Activated T-helper 2 cell treated with anti-CD3 and anti-CD28 coated beads, Interferon-gamma antibody, Interleukin-2, Interleukin-4, amounts not matched to agents 10 μg/mL and 5 μg/mL and 100 μg/mL, durations not matched to agents 14 hours and 24 hours and 36 hours (primary cell): ENCODE data around the gene CUTA. TPM values are rescaled to one million over a fixed set of nuclear protein-coding genes. Genes with fewer than 3 reads are reported as not detected.
A peak's percentile ranks its signal among the peaks of the same experiment; 100 is the strongest.

Source experiments
- DNase-seq: peaks from one replicate; pipeline ENCODE4 v3.0.0; 2021; ENCODE audit warnings: low spot score
- H3K27ac Mint-ChIP-seq: one replicate; pipeline ENCODE4 v1.8.0; 2021; ENCODE audit warnings: mixed read lengths
- H3K27me3 Mint-ChIP-seq: one replicate; pipeline ENCODE4 v1.8.0; 2021; ENCODE audit warnings: low read depth, mixed read lengths
- H3K36me3 Mint-ChIP-seq: one replicate; pipeline ENCODE4 v1.8.0; 2021; ENCODE audit warnings: low read depth, mixed read lengths
- H3K4me1 Mint-ChIP-seq: one replicate; pipeline ENCODE4 v1.8.0; 2021; ENCODE audit warnings: low read depth, mixed read lengths
- H3K4me3 Mint-ChIP-seq: one replicate; pipeline ENCODE4 v1.8.0; 2021; ENCODE audit warnings: low read depth, mild to moderate bottlenecking, moderate library complexity, mixed read lengths
- H3K9me3 Mint-ChIP-seq: one replicate; pipeline ENCODE4 v1.8.0; 2021; ENCODE audit warnings: mixed read lengths
- intact Hi-C: fragments of 100-400 bp; cut with micrococcal nuclease; formaldehyde crosslinking; loops from one replicate; pipeline ENCODE4 v1.15.1; 2023
- total RNA-seq: library from RNA; stranded (reverse); gene quantifications from 2 replicates; pipeline ENCODE4 v1.2.3, GENCODE V29; 2022

The CUTA gene, protein sequence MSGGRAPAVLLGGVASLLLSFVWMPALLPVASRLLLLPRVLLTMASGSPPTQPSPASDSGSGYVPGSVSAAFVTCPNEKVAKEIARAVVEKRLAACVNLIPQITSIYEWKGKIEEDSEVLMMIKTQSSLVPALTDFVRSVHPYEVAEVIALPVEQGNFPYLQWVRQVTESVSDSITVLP
- total RNA-seq: 143 and 146 TPM in 2 replicates

DNA sequence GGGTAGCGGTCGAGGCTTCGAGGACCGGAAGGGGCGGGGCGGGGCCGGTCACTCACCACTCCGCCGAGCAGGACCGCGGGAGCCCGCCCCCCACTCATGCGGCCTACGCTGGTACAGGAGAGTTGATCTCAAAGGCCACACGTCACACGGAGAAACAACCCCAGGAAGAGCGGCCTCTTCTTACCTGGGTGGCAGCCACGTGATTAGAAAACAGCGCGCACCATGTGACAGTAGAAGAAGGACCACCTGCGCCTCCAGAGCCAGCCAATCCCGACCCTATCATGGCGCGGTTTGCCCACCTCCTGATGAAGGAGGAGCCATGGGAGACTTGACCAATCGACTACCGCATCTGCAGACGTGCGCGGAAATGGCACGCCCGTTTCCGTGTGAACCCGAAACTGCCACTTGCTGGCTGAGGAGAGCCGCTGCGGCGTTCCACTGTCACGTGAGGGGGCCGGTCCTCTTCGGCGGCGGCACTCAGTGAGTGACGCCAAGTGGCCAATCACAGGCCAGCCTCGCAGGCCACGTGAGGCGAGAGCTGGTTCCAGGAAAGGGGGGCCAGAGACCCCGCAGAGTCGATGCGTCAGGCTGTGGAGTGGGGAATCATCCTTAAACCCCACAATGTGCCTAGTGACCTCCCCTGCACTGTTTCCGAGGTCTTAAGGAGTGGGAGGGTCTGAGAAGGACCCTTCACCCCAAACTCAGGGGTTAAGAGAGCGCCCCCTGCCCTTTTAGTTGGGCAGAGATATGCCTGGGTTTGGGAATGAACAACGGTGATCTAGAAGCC, at the start of gene CUTA:
Gene CUTA (minus strand): TSS at position 205 of the 787 bp plus-strand sequence. CDS start 107 bp downstream, at position 98.
- intact Hi-C loops: loop anchor here (1.0 to 10.0 kb wide), 7 partner anchors 8 to 1756 kb away; partner anchors contain the start of genes C6orf47, GPANK1, KIFC1 and RGL2
- peaks cover 57% of the 10 kb centered on the region for H3K4me1 Mint-ChIP-seq
- no peaks in the 10 kb centered on the region for H3K9me3 Mint-ChIP-seq
- H3K27me3 Mint-ChIP-seq: no peaks in the 10 kb centered on the region
- H3K27ac Mint-ChIP-seq: peak within 1 kb of the TSS; percentile 100
- peaks cover 40% of the 10 kb centered on the region for H3K36me3 Mint-ChIP-seq
- peak within 1 kb of the TSS; percentile 96 for H3K4me3 Mint-ChIP-seq
- peak; percentile 99 for DNase-seq

GRCh38 chr6:33467091-33467490, 49.2 kb upstream of the CUTA start:
- no peaks in the 10 kb centered on the region for H3K36me3 Mint-ChIP-seq
- no peak for DNase-seq
- intact Hi-C loops: no loop called here
- H3K9me3 Mint-ChIP-seq: no peaks in the 10 kb centered on the region
- H3K4me3 Mint-ChIP-seq: no peak overlapping the region
- H3K27me3 Mint-ChIP-seq: peaks cover 10% of the 10 kb centered on the region
- H3K4me1 Mint-ChIP-seq: no peaks in the 10 kb centered on the region
- no peak overlapping the region for H3K27ac Mint-ChIP-seq

- H3K27ac Mint-ChIP-seq: no peak overlapping the region
- H3K36me3 Mint-ChIP-seq: no peaks in the 10 kb centered on the region
- H3K27me3 Mint-ChIP-seq: peaks cover 12% of the 10 kb centered on the region
- H3K9me3 Mint-ChIP-seq: no peaks in the 10 kb centered on the region
- no peak overlapping the region for H3K4me3 Mint-ChIP-seq
- intact Hi-C loops: no loop called here
- DNase-seq: no peak
- H3K4me1 Mint-ChIP-seq: no peaks in the 10 kb centered on the region
These were observed 48.3 kb upstream of the CUTA start for GRCh38 chr6:33466075-33466735.

DNA sequence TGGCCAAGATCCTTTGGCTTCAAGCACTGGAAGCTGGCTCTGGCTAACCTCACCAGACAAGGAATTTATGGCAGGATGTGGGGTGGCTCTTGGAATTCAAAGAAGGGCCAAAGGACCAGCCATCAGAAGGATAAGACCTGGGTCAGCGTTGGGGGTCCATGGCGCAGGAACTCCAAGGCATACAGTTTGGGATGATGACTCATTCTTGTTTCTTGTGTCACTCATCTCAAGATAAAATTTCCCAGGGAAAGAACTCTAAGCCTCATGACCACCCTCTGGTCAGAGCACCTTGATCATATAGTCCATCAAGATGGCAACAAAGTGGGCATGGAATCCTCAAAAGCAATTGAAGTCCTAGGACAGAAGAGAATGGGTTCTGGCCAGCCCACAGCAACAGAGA, 41.3 kb upstream of the CUTA start:
- H3K36me3 Mint-ChIP-seq: peaks cover 31% of the 10 kb centered on the region
- H3K4me1 Mint-ChIP-seq: peaks cover 9% of the 10 kb centered on the region
- H3K4me3 Mint-ChIP-seq: no peak overlapping the region
- intact Hi-C loops: loop anchor here (10.0 kb wide), 2 partner anchors 76 to 236 kb away; no protein-coding TSS in a partner anchor
- H3K9me3 Mint-ChIP-seq: no peaks in the 10 kb centered on the region
- H3K27ac Mint-ChIP-seq: no peak overlapping the region
- H3K27me3 Mint-ChIP-seq: peaks cover 9% of the 10 kb centered on the region
- no peak for DNase-seq

DNA sequence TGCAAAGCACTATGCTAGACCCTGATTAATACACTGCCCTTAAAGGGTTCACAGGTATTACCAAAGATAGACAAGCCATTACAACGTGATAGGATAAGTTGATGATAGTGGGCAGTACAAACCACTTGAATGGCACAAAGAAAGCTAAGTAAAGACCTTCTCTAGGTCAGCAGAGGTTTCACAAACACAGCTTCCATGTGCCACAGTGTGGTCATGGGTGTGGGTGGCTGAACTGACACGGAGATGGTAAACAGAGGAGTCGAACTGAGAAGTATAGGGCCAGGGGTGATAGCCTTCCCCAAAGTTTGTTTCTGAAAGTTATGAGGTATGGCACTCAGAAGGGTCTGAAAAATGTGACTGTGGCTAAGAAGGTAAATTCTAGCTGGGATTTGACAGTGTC, 40.8 kb upstream of the CUTA start:
- Mint-ChIP-seq H3K4me3 (no peak overlapping the region), H3K27me3 (peaks cover 7% of the 10 kb centered on the region), H3K27ac (no peak overlapping the region), H3K36me3 (peaks cover 31% of the 10 kb centered on the region), H3K9me3 (no peaks in the 10 kb centered on the region), H3K4me1 (peaks cover 12% of the 10 kb centered on the region)
- intact Hi-C loops: loop anchor here (10.0 kb wide), 2 partner anchors 76 to 236 kb away; no protein-coding TSS in a partner anchor
- no peak for DNase-seq

DNA sequence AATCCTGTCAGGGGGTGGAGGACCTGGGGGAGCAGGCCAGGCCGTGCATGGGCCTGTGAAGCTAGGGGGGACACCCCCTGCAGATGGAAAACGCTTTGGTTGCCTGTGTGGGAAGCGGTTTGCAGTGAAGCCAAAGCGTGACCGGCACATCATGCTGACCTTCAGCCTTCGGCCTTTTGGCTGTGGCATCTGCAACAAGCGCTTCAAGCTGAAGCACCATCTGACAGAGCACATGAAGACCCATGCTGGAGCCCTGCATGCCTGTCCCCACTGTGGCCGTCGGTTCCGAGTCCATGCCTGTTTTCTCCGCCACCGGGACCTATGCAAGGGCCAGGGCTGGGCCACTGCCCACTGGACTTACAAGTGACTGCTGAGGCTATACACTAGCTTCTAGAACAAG, 38.2 kb upstream of the CUTA start:
- intact Hi-C loops: loop anchor here (10.0 kb wide), 2 partner anchors 79 to 239 kb away; no protein-coding TSS in a partner anchor
- H3K27ac Mint-ChIP-seq: no peak overlapping the region
- no peak for DNase-seq
- H3K27me3 Mint-ChIP-seq: no peaks in the 10 kb centered on the region
- H3K36me3 Mint-ChIP-seq: peaks cover 40% of the 10 kb centered on the region
- H3K9me3 Mint-ChIP-seq: no peaks in the 10 kb centered on the region
- H3K4me1 Mint-ChIP-seq: peaks cover 21% of the 10 kb centered on the region
- H3K4me3 Mint-ChIP-seq: no peak overlapping the region

GRCh38 chr6:33455051-33455450, 37.1 kb upstream of the CUTA start:
- Mint-ChIP-seq H3K27ac (peak overlapping the region; percentile 75), H3K4me3 (peak overlapping the region; percentile 94), H3K9me3 (no peaks in the 10 kb centered on the region), H3K27me3 (no peaks in the 10 kb centered on the region), H3K36me3 (peaks cover 40% of the 10 kb centered on the region), H3K4me1 (peaks cover 23% of the 10 kb centered on the region)
- no peak for DNase-seq
- intact Hi-C loops: loop anchor here (2.0 to 10.0 kb wide), 3 partner anchors 28 to 240 kb away; no protein-coding TSS in a partner anchor

- H3K27ac Mint-ChIP-seq: peak within 1 kb of the TSS; percentile 75
- intact Hi-C loops: loop anchor here (1.0 to 10.0 kb wide), 4 partner anchors 27 to 241 kb away; no protein-coding TSS in a partner anchor
- H3K36me3 Mint-ChIP-seq: peaks cover 42% of the 10 kb centered on the region
- peaks cover 23% of the 10 kb centered on the region for H3K4me1 Mint-ChIP-seq
- H3K27me3 Mint-ChIP-seq: no peaks in the 10 kb centered on the region
- H3K9me3 Mint-ChIP-seq: no peaks in the 10 kb centered on the region
- H3K4me3 Mint-ChIP-seq: peak within 1 kb of the TSS; percentile 94
- peak; percentile 95 for DNase-seq
These were observed 36.4 kb upstream of the CUTA start, which contains the start of gene ZBTB9 for GRCh38 chr6:33454009-33454946. Gene ZBTB9, plus strand, starts transcription at chr6:33454576. Its CDS starts 525 bp downstream, at chr6:33455101.

- H3K27me3 Mint-ChIP-seq: no peaks in the 10 kb centered on the region
- intact Hi-C loops: loop anchor here (1.0 to 10.0 kb wide), 4 partner anchors 27 to 241 kb away; no protein-coding TSS in a partner anchor
- peak overlapping the region; percentile 75 for H3K27ac Mint-ChIP-seq
- peaks cover 50% of the 10 kb centered on the region for H3K36me3 Mint-ChIP-seq
- no peak for DNase-seq
- peaks cover 21% of the 10 kb centered on the region for H3K4me1 Mint-ChIP-seq
- peak overlapping the region; percentile 94 for H3K4me3 Mint-ChIP-seq
- H3K9me3 Mint-ChIP-seq: no peaks in the 10 kb centered on the region
These were observed 35.6 kb upstream of the CUTA start for GRCh38 chr6:33453393-33454008.

DNA sequence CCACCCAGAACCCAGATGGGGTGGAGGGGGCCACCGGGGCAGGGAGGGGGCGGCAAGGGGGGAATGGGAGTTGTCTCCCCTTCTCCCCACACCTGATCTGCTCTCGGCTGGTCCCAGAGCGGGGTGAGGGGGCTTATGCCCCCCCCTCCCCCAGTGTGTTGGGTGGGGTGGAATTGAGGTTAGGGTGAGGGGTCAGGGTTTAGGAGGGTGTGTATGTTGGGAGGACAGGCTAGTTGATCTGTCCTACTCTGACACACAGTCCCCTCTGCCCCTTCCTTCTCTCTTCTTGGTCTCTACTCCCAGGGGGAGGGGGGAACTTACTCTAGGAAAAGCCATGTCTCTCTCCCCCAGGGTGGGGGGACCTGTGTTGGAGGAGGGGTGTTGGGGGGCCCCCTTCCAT, 34.6 kb upstream of the CUTA start:
- Mint-ChIP-seq H3K4me3 (no peak overlapping the region), H3K36me3 (peaks cover 59% of the 10 kb centered on the region), H3K27me3 (no peaks in the 10 kb centered on the region), H3K4me1 (peaks cover 21% of the 10 kb centered on the region), H3K27ac (no peak overlapping the region), H3K9me3 (no peaks in the 10 kb centered on the region)
- DNase-seq: no peak
- intact Hi-C loops: loop anchor here (10.0 kb wide), 2 partner anchors 82 to 242 kb away; no protein-coding TSS in a partner anchor

GRCh38 chr6:33451606-33452005, 33.7 kb upstream of the CUTA start:
- Mint-ChIP-seq H3K4me3 (no peak overlapping the region), H3K36me3 (peaks cover 59% of the 10 kb centered on the region), H3K27me3 (no peaks in the 10 kb centered on the region), H3K27ac (no peak overlapping the region), H3K4me1 (peaks cover 21% of the 10 kb centered on the region), H3K9me3 (no peaks in the 10 kb centered on the region)
- intact Hi-C loops: loop anchor here (10.0 kb wide), 2 partner anchors 83 to 243 kb away; no protein-coding TSS in a partner anchor
- DNase-seq: no peak
